GM19328 (cell line): ENCODE results near the gene TBC1D1.
A peak's percentile ranks its signal among the peaks of the same experiment; 100 is the strongest.

Experiments used
- ATAC-seq: cut with Tn5 transposase; IDR thresholded peaks from one replicate; pipeline ENCODE4 v1.9.1; 2021; ENCODE audit warnings: mild to moderate bottlenecking, moderate library complexity; ENCODE audit not compliant: unreplicated experiment

Gene TBC1D1

GRCh38 chr4:37889849-37890800 lies 759 bp upstream of the TBC1D1 start:
- ATAC-seq = no peak

- ATAC-seq = peak; percentile 39
Observed at GRCh38 chr4:37891260-37892159, 626 bp downstream of the TBC1D1 start.

- ATAC-seq = peak; percentile 53
Observed at GRCh38 chr4:37892641-37893040, 1.8 kb downstream of the TBC1D1 start.

GRCh38 chr4:37893164-37893563 lies 2.3 kb downstream of the TBC1D1 start:
- no peak for ATAC-seq

- no peak for ATAC-seq
Observed at GRCh38 chr4:37895271-37895670, 4.4 kb downstream of the TBC1D1 start.

GRCh38 chr4:37896206-37896860 lies 5.4 kb downstream of the TBC1D1 start:
- ATAC-seq = no peak

- ATAC-seq = no peak
Observed at GRCh38 chr4:37902212-37902611, 11.3 kb downstream of the TBC1D1 start.

GRCh38 chr4:37902738-37903693 lies 12.1 kb downstream of the TBC1D1 start:
- no peak for ATAC-seq

GRCh38 chr4:37903901-37904300 lies 13.0 kb downstream of the TBC1D1 start:
- no peak for ATAC-seq

- no peak for ATAC-seq
Observed at GRCh38 chr4:37904824-37905223, 13.9 kb downstream of the TBC1D1 start.

- no peak for ATAC-seq
Observed at GRCh38 chr4:37905533-37906169, 14.8 kb downstream of the TBC1D1 start.

GRCh38 chr4:37908488-37909331 lies 17.8 kb downstream of the TBC1D1 start:
- ATAC-seq = no peak

- ATAC-seq = no peak
Observed at GRCh38 chr4:37909332-37910090, 18.6 kb downstream of the TBC1D1 start.

GRCh38 chr4:37910091-37910486 lies 19.2 kb downstream of the TBC1D1 start:
- no peak for ATAC-seq

GRCh38 chr4:37914539-37914938 lies 23.7 kb downstream of the TBC1D1 start:
- ATAC-seq = no peak

- no peak for ATAC-seq
Observed at GRCh38 chr4:37917388-37917787, 26.5 kb downstream of the TBC1D1 start.

GRCh38 chr4:37918653-37919052 lies 27.8 kb downstream of the TBC1D1 start:
- ATAC-seq = no peak

- no peak for ATAC-seq
Observed at GRCh38 chr4:37922328-37922727, 31.4 kb downstream of the TBC1D1 start.
